Measurements from ENCODE around the gene CCM2L. TPM values are rescaled to one million over a fixed set of nuclear protein-coding genes. Genes with fewer than 3 reads are reported as not detected.

Gene CCM2L
- total and polyA plus RNA-seq, 2 of the 4 experiments (the other 2 are of a cell fraction): not detected

DNA sequence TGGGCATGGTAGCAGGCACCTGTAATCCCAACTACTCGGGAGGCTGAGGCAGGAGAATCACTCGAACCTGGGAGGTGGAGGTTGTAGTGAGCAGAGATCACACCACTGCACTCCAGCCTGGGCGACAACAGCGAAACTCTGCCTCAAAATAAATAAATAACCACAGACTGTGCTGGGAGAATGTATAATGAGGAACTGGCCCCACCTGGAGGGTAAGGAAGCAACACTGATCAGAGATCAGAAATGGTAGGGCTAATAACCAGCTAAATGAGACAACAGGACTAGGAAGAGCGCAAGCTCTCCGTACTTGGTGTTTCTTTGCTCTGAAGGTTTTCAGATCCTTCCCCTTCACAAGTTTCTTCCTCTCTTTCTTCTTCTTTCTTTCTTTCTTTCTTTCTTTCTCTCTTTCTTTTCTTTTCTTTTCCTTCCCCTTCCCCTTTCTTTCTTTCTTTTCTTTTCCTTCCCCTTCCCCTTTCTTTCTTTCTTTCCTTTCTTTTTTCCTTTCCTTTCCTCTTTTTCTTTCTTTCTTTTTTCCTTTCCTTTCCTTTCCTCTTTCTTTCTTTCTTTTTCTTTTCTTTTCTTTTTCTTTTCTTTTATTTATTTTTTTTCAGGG is 14.6 kb downstream of the CCM2L start:
- no CpG with 5 or more reads among the region's 6 CpGs for WGBS, 2 experiments (ENCODE audit: extremely low coverage in 2 of 2, insufficient read length in 1 of 2)
- Histone ChIP-seq H3K14ac (replicated peaks; ENCODE audit: low read depth, low read length) (no peak overlapping the region), H3K27ac (ENCODE audit: insufficient read depth, low read length) (no peak overlapping the region), H4K8ac (ENCODE audit: low read depth in 2 of 2, low read length in 2 of 2) (no peak overlapping the region), H2BK120ac (ENCODE audit: low read depth, low read length) (no peak overlapping the region), H3K4me3 (ENCODE audit: insufficient read depth, low read depth, low read length) (no peak overlapping the region), H3K36me3 (ENCODE audit: control insufficient read depth, insufficient read depth, low read length) (no peaks in the 10 kb centered on the region), H3K56ac (ENCODE audit: extremely low read depth, insufficient read depth, low read length) (no peak overlapping the region), H3K27me3 (ENCODE audit: control insufficient read depth, insufficient read depth, low read length) (peaks cover 60% of the 10 kb centered on the region), H3K9ac (ENCODE audit: low read depth, low read length) (no peak overlapping the region), H3K4me2 (ENCODE audit: low read depth, low read length) (no peak overlapping the region), H3K4ac (ENCODE audit: low read depth, low read length) (no peak overlapping the region), H3K79me1 (ENCODE audit: low read depth in 1 of 2, low read length in 2 of 2) (no peaks in the 10 kb centered on the region), H2AK5ac (ENCODE audit: low read depth, low read length) (no peak overlapping the region), H3K9me1 (ENCODE audit: insufficient read depth, low read length) (no peaks in the 10 kb centered on the region), H4K20me1 (ENCODE audit: insufficient read depth, low read length) (no peaks in the 10 kb centered on the region), H2BK5ac (ENCODE audit: low read depth, low read length, poor library complexity, severe bottlenecking) (no peak overlapping the region), H4K91ac (ENCODE audit: insufficient read depth, low read depth, low read length) (no peak overlapping the region), H3K9me3 (ENCODE audit: control insufficient read depth, insufficient read depth, low read length) (no peaks in the 10 kb centered on the region), H2BK20ac (ENCODE audit: low read depth, low read length) (no peak overlapping the region), H2AK9ac (replicated peaks; ENCODE audit: low read depth, low read length, poor library complexity) (no peak overlapping the region), H2BK15ac (ENCODE audit: low read depth, low read length) (no peak overlapping the region), H3K18ac (ENCODE audit: low read depth, low read length) (no peak overlapping the region), H3K4me1 (ENCODE audit: control insufficient read depth, insufficient read depth, low read length) (no peaks in the 10 kb centered on the region), H3K23ac (ENCODE audit: low read depth, low read length) (no peak overlapping the region), H4K5ac (ENCODE audit: low read depth, low read length) (no peak overlapping the region), H2AFZ (replicated peaks; ENCODE audit: low read length, poor library complexity) (no peak overlapping the region)
- ATAC-seq (ENCODE audit: low read depth) (no peak), DNase-seq (no peak)
- no peak for TF ChIP-seq NFE2L2 (IDR thresholded peaks at IDR 0.05; ENCODE audit: low read depth, low read length)
- no peak for TF ChIP-seq MAZ (IDR thresholded peaks at IDR 0.05; ENCODE audit: borderline replicate concordance, low read depth, low read length)
- no peak for TF ChIP-seq BHLHE40 (IDR thresholded peaks at IDR 0.05; ENCODE audit: low read depth, low read length)
- no peak for TF ChIP-seq CEBPB (IDR thresholded peaks at IDR 0.05; ENCODE audit: low read depth, low read length)
- TF ChIP-seq, protein P1, sequence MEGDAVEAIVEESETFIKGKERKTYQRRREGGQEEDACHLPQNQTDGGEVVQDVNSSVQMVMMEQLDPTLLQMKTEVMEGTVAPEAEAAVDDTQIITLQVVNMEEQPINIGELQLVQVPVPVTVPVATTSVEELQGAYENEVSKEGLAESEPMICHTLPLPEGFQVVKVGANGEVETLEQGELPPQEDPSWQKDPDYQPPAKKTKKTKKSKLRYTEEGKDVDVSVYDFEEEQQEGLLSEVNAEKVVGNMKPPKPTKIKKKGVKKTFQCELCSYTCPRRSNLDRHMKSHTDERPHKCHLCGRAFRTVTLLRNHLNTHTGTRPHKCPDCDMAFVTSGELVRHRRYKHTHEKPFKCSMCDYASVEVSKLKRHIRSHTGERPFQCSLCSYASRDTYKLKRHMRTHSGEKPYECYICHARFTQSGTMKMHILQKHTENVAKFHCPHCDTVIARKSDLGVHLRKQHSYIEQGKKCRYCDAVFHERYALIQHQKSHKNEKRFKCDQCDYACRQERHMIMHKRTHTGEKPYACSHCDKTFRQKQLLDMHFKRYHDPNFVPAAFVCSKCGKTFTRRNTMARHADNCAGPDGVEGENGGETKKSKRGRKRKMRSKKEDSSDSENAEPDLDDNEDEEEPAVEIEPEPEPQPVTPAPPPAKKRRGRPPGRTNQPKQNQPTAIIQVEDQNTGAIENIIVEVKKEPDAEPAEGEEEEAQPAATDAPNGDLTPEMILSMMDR (conservative IDR thresholded peaks at IDR 0.05; ENCODE audit: low read depth, low read length): no peak
- no peak for TF ChIP-seq MXI1 (IDR thresholded peaks at IDR 0.05; ENCODE audit: borderline replicate concordance, low read depth, low read length)
- TF ChIP-seq RCOR1 (IDR thresholded peaks at IDR 0.05; ENCODE audit: insufficient replicate concordance, low read length): no peak
- TF ChIP-seq MAFK (IDR thresholded peaks at IDR 0.05; ENCODE audit: low read depth, low read length): no peak
- TF ChIP-seq, protein P2, sequence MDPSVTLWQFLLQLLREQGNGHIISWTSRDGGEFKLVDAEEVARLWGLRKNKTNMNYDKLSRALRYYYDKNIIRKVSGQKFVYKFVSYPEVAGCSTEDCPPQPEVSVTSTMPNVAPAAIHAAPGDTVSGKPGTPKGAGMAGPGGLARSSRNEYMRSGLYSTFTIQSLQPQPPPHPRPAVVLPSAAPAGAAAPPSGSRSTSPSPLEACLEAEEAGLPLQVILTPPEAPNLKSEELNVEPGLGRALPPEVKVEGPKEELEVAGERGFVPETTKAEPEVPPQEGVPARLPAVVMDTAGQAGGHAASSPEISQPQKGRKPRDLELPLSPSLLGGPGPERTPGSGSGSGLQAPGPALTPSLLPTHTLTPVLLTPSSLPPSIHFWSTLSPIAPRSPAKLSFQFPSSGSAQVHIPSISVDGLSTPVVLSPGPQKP (IDR thresholded peaks at IDR 0.05; ENCODE audit: borderline replicate concordance, low read depth, low read length): no peak
- TF ChIP-seq, protein P3, sequence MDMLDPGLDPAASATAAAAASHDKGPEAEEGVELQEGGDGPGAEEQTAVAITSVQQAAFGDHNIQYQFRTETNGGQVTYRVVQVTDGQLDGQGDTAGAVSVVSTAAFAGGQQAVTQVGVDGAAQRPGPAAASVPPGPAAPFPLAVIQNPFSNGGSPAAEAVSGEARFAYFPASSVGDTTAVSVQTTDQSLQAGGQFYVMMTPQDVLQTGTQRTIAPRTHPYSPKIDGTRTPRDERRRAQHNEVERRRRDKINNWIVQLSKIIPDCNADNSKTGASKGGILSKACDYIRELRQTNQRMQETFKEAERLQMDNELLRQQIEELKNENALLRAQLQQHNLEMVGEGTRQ (IDR thresholded peaks at IDR 0.05; ENCODE audit: low read depth, low read length): no peak
- no peak for TF ChIP-seq RFX5 (IDR thresholded peaks at IDR 0.05; ENCODE audit: low read depth, low read length)
- no peak for TF ChIP-seq FOS (IDR thresholded peaks at IDR 0.05; ENCODE audit: low read depth, low read length)
- TF ChIP-seq POLR2A (IDR thresholded peaks at IDR 0.05; ENCODE audit: low read depth, low read length): no peak
- no peak for TF ChIP-seq CHD1 (IDR thresholded peaks at IDR 0.05; ENCODE audit: low read depth, low read length)
- in situ Hi-C loops (cut with MboI; ENCODE audit: low sequenced_read_pairs): no loop called here
- intact Hi-C loops (cut with micrococcal nuclease): no loop called here
- no TSS peak for BruUV-seq (replicated peaks)
- POLR2A ChIA-PET (ENCODE audit: unreplicated experiment): no interaction called here
- dilution Hi-C loops (cut with HindIII; ENCODE audit: low sequenced_read_pairs, unreplicated experiment): no loop called here
- CTCF ChIA-PET: interaction anchor here (1.8 kb wide), 1 partner anchor 172 kb away, joined by 5 read pairs; no protein-coding TSS in a partner anchor
